Measurements from ENCODE around the gene FAM3D. TPM values are rescaled to one million over a fixed set of nuclear protein-coding genes. Genes with fewer than 3 reads are reported as not detected.

The FAM3D gene
- total and polyA plus RNA-seq, 3 donors from 2014 or later: 0.19 to 0.41 TPM; not detected in 1

DNA sequence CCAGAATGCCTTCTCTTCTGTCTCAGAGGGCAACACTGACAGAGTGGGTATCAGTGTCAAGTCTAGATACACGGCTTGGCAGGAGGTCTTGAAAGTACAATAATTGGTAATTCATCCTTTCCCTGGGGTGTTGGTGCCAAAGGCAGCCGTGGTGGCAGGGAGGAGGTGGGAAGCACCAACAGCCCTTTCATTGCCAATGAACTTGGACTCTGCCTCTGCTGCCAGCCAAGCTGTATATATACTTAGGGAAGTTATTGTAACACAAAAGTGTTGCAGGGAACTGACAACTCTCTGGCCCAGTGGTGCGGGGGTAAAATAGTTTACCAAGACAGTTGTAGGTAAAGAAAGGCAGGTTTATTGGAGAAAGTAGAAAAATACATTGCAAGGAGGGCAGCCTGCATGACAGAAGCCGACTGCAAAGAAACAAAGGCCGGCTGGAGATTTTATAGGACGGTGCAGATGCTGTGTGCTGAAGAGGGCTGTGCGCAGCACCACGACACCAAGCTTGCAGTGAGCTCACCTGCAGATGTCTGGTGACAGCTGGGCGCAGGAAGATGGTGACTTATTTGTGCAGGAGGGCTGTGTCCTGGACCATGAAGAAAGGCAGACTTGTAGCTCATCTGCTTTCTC lies 4.0 kb upstream of the FAM3D start:
- WGBS, 2 donors: 82 to 87% methylated on average over 9 of the region's 9 CpGs
- no peak for DNase-seq
- no peak overlapping the region for H3K27ac ChIP-seq

DNA sequence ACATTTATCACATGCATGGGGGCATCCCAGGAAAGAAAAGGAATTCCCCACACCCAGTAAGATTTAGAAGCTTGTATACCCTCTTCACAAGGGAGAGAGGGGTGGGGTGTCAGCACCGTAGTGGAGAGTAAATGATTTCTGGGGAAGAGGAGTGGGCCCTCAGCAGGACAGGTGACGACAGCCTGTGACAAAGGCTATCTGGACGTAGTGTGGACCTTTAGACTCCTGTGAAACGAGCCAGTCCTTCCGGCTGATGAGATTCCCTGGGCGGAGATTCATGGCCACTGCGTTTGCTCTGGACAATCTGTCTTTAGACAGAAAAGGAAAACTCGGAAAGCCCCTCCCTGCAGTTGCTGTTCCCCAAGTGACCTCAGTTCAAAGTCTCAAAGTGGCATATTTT lies 1.7 kb upstream of the FAM3D start:
- TF ChIP-seq CTCF (IDR thresholded peaks at IDR 0.05) (no peak), POLR2A (IDR thresholded peaks at IDR 0.05) (no peak)
- Histone ChIP-seq H3K4me1 (no peaks in the 10 kb centered on the region), H3K9me3 (no peaks in the 10 kb centered on the region), H3K36me3 (ENCODE audit: low read depth, missing control alignments) (no peaks in the 10 kb centered on the region), H3K4me3 (no peak overlapping the region), H3K27ac (no peak overlapping the region), H3K27me3 (no peaks in the 10 kb centered on the region)
- DNase-seq: no peak
- intact Hi-C loops (cut with DNase I; ENCODE audit: low total_unique reads): no loop called here
- 83 to 86% methylated on average over 8 of the region's 8 CpGs for WGBS, 2 donors

More for the DNA sequence above, 4.0 kb upstream of the FAM3D start:
- intact Hi-C loops (cut with DNase I; ENCODE audit: low total_unique reads): no loop called here
- Histone ChIP-seq H3K27me3 (no peaks in the 10 kb centered on the region), H3K9me3 (no peaks in the 10 kb centered on the region), H3K36me3 (ENCODE audit: low read depth, missing control alignments) (no peaks in the 10 kb centered on the region), H3K4me3 (no peak overlapping the region), H3K4me1 (no peaks in the 10 kb centered on the region)
- TF ChIP-seq POLR2A (IDR thresholded peaks at IDR 0.05): no peak
- TF ChIP-seq CTCF (IDR thresholded peaks at IDR 0.05): no peak

DNA sequence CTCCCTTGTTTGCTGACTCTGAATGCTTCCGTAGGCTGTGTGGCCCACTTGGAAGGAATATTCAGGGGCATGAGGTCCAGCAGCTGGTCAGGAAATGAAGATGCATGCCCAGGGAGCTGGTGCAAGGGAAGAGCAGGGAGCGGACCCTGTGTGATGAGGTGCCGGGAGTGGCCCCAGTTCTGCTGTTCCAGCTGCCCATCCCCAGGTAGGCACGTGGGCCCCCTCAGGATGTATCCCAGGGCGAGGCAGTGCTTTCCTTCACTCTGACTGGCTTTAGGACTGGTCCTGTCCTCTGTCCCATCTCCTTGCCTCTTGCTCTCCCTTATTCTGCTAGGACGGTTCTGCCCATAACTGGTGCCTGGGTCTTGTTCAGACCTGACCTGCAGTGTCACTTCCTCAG lies 1.1 kb upstream of the FAM3D start:
- TF ChIP-seq CTCF (IDR thresholded peaks at IDR 0.05) (no peak), POLR2A (IDR thresholded peaks at IDR 0.05) (no peak)
- Histone ChIP-seq H3K4me1 (no peaks in the 10 kb centered on the region), H3K36me3 (ENCODE audit: low read depth, missing control alignments) (no peaks in the 10 kb centered on the region), H3K4me3 (no peak overlapping the region), H3K27ac (no peak overlapping the region), H3K9me3 (no peaks in the 10 kb centered on the region), H3K27me3 (no peaks in the 10 kb centered on the region)
- no peak for DNase-seq
- 84 to 89% methylated on average over 6 of the region's 6 CpGs for WGBS, 2 donors
- intact Hi-C loops (cut with DNase I; ENCODE audit: low total_unique reads): no loop called here

DNA sequence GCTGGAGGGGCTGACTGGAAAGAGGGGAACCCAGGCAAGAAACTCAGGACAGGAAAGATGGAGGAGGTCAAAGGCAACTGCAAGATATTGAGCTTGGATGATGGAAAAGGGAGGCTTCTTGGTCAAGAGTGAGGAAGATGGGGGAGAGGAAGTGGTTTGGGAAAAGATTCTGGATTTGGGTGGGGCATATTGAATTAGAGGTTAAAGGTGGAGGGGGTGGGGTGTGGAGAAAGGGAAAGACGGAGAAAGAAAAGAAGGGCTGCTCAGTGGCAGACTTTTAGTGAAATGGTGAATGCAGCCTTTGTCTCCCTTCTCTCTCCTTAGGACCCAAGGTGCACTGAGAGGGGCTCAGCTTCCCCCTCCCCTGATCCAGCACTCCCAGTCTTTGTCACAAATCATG lies 655 bp upstream of the FAM3D start:
- H3K27me3 ChIP-seq: no peaks in the 10 kb centered on the region
- H3K4me1 ChIP-seq: no peaks in the 10 kb centered on the region
- 94 to 95% methylated on average over 1 of the region's 1 CpG for WGBS, 2 donors
- TF ChIP-seq POLR2A (IDR thresholded peaks at IDR 0.05) (no peak), CTCF (IDR thresholded peaks at IDR 0.05) (no peak)
- no peak overlapping the region for H3K4me3 ChIP-seq
- intact Hi-C loops (cut with DNase I; ENCODE audit: low total_unique reads): no loop called here
- no peak for DNase-seq
- H3K27ac ChIP-seq: no peak overlapping the region
- H3K36me3 ChIP-seq (ENCODE audit: low read depth, missing control alignments): no peaks in the 10 kb centered on the region
- H3K9me3 ChIP-seq: no peaks in the 10 kb centered on the region

DNA sequence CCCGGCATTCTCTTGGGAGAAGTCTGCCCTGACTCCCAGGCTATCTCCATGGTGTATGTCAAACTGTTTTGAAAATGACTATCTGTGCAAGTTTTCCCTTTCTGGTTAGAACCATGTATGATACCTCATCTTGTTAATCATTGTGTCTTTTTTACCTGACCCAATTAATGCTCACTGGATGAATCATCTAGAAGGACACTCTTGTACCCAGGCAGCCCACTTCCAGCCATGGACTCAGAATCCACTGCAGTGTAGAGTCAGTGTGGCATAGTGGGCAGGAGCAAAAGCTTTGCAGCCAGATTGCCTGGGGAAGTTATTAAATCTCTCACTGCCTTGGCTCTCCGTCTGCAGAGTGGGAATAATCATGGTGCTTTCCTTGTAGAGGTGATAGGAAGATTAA lies 1.2 kb downstream of the FAM3D start:
- intact Hi-C loops (cut with DNase I; ENCODE audit: low total_unique reads): no loop called here
- no peak for TF ChIP-seq CTCF (IDR thresholded peaks at IDR 0.05)
- TF ChIP-seq POLR2A (IDR thresholded peaks at IDR 0.05): no peak
- WGBS, 2 donors: 91 to 97% methylated on average over 2 of the region's 2 CpGs

More for the DNA sequence above, 1.2 kb downstream of the FAM3D start:
- no peaks in the 10 kb centered on the region for H3K36me3 ChIP-seq (ENCODE audit: low read depth, missing control alignments)
- no peaks in the 10 kb centered on the region for H3K27me3 ChIP-seq
- no peaks in the 10 kb centered on the region for H3K9me3 ChIP-seq
- no peaks in the 10 kb centered on the region for H3K4me1 ChIP-seq
- no peak for DNase-seq
- no peak overlapping the region for H3K4me3 ChIP-seq
- no peak overlapping the region for H3K27ac ChIP-seq

All from testis (tissue), 3 donors.